ENCODE data around the gene TMEFF2. TPM values are rescaled to one million over a fixed set of nuclear protein-coding genes. Genes with fewer than 3 reads are reported as not detected.

TMEFF2 gene
- total and polyA plus RNA-seq, 2 of the 8 experiments (the other 6 are each of a cell fraction or from before 2014, with no cell fraction given): 0.91 to 3.7 TPM

DNA sequence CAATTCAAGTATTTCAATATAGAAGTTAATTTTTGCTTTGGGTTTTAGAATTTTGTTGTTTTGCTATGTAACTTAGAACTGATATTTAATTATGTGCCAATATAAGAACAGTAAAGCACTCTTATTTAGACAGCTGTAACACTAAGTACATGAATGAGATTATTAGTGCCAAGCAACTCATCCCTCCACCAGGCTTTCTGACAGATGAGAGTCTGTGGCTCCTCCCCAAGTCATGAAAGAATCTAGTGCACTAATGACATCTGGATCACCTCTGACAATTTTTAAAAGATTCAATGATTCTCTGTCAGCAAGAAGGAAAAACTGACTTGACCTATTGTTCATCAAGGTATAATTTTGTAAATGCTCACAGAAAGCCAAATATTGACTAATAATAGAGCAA lies 67.8 kb downstream of the TMEFF2 start:
- H4K8ac ChIP-seq (ENCODE audit: extremely low read depth, insufficient read depth, low read length): no peak overlapping the region
- no peak overlapping the region for H4K5ac ChIP-seq (ENCODE audit: insufficient read length, low read depth, low read length)
- POLR2A ChIA-PET (ENCODE audit: partially characterized antibody): no interaction called here
- no peak overlapping the region for H3K27ac ChIP-seq (ENCODE audit: low read depth, low read length)
- no peak overlapping the region for H3K4ac ChIP-seq (replicated peaks; ENCODE audit: insufficient read length, low read depth, low read length)
- H2BK120ac ChIP-seq (replicated peaks; ENCODE audit: low read depth, low read length): no peak overlapping the region
- peaks cover 0 to 4% (median 0%) of the 10 kb centered on the region in 4 experiments; a peak in 1 of 7 replicates for H3K4me1 ChIP-seq (replicated peaks in 1 of 4; ENCODE audit: control insufficient read depth in 3 of 4, insufficient read depth in 4 of 4, low read length in 3 of 4)
- H3K9me3 ChIP-seq (ENCODE audit: insufficient read depth in 2 of 2, low read depth in 1 of 2, low read length in 1 of 2): no peaks in the 10 kb centered on the region
- no peak overlapping the region for H3K9ac ChIP-seq (replicated peaks in 1 of 4; ENCODE audit: extremely low read depth in 1 of 4, low read depth in 3 of 4, low read length in 3 of 4)
- H3K79me2 ChIP-seq (ENCODE audit: control insufficient read depth in 1 of 2, insufficient read depth in 2 of 2, low read length in 2 of 2): no peaks in the 10 kb centered on the region
- H3K4me3 ChIP-seq (ENCODE audit: extremely low read depth in 1 of 4, insufficient read depth in 2 of 4, low read depth in 3 of 4, low read length in 4 of 4): no peak overlapping the region
- no peak overlapping the region for H3K14ac ChIP-seq (ENCODE audit: insufficient read length)
- no peaks in the 10 kb centered on the region for H4K20me1 ChIP-seq (replicated peaks in 1 of 2; ENCODE audit: control insufficient read depth in 1 of 2, insufficient read depth in 2 of 2, low read length in 2 of 2)
- H2BK5ac ChIP-seq (ENCODE audit: low read depth, low read length): no peak overlapping the region
- no peak overlapping the region for H3K4me2 ChIP-seq (ENCODE audit: insufficient read depth in 1 of 2, low read depth in 2 of 2, low read length in 2 of 2)
- CTCF ChIA-PET (ENCODE audit: partially characterized antibody): interaction anchor here (1.1 kb wide), 1 partner anchor 16 kb away, joined by 3 read pairs; no protein-coding TSS in a partner anchor
- H3K56ac ChIP-seq (replicated peaks; ENCODE audit: insufficient read length, low read depth, low read length): no peak overlapping the region
- H3K23me2 ChIP-seq (ENCODE audit: low read depth, low read length): no peaks in the 10 kb centered on the region
- no peaks in the 10 kb centered on the region for H3K27me3 ChIP-seq (replicated peaks in 1 of 4; ENCODE audit: control insufficient read depth in 3 of 4, extremely low read depth in 1 of 4, insufficient read depth in 3 of 4, low read length in 3 of 4)
- no peaks in the 10 kb centered on the region for H3K79me1 ChIP-seq (ENCODE audit: low read depth, low read length)
- no peak overlapping the region for H3K23ac ChIP-seq (ENCODE audit: insufficient read length)
- H2AFZ ChIP-seq (ENCODE audit: low read length): no peak overlapping the region
- FAIRE-seq (no peak), DNase-seq (ENCODE audit: low read depth in 1 of 2, low spot score in 2 of 2) (no peak)
- H3K18ac ChIP-seq (ENCODE audit: extremely low read depth, low read length): no peak overlapping the region
- no peak overlapping the region for H2BK15ac ChIP-seq (ENCODE audit: low read length)
- no peak overlapping the region for H4K91ac ChIP-seq (replicated peaks; ENCODE audit: insufficient read length, low read length)
- H2BK20ac ChIP-seq (ENCODE audit: low read length): no peak overlapping the region
- no peak overlapping the region for H2AK5ac ChIP-seq (ENCODE audit: low read depth, low read length)
- H2BK12ac ChIP-seq (ENCODE audit: low read depth, low read length): no peak overlapping the region
- H3K36me3 ChIP-seq (ENCODE audit: control insufficient read depth in 2 of 4, insufficient read depth in 4 of 4, low read length in 3 of 4): no peaks in the 10 kb centered on the region; a peak in 1 of 8 replicates
- TF ChIP-seq SP2 (IDR thresholded peaks at IDR 0.05; ENCODE audit: low read length) (no peak), SP4 (IDR thresholded peaks at IDR 0.05; ENCODE audit: low read length) (no peak), ZNF274 (IDR thresholded peaks at IDR 0.05; ENCODE audit: borderline replicate concordance, extremely low read depth, low read length) (no peak), EP300 (IDR thresholded peaks at IDR 0.05; ENCODE audit: borderline replicate concordance in 1 of 2, low read depth in 2 of 2, low read length in 2 of 2) (no peak), RXRA (IDR thresholded peaks at IDR 0.05; ENCODE audit: insufficient read depth, low read depth, low read length) (no peak), NRF1 (IDR thresholded peaks at IDR 0.05; ENCODE audit: low read depth, low read length) (no peak), CREB1 (IDR thresholded peaks at IDR 0.05) (no peak), CBX5 (IDR thresholded peaks at IDR 0.05; ENCODE audit: low read depth, low read length) (no peak), CHD2 (IDR thresholded peaks at IDR 0.05; ENCODE audit: low read length) (no peak), GABPA (IDR thresholded peaks at IDR 0.05; ENCODE audit: borderline replicate concordance, insufficient read depth, low read length) (no peak)
- TF ChIP-seq, protein P1, sequence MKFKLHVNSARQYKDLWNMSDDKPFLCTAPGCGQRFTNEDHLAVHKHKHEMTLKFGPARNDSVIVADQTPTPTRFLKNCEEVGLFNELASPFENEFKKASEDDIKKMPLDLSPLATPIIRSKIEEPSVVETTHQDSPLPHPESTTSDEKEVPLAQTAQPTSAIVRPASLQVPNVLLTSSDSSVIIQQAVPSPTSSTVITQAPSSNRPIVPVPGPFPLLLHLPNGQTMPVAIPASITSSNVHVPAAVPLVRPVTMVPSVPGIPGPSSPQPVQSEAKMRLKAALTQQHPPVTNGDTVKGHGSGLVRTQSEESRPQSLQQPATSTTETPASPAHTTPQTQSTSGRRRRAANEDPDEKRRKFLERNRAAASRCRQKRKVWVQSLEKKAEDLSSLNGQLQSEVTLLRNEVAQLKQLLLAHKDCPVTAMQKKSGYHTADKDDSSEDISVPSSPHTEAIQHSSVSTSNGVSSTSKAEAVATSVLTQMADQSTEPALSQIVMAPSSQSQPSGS (IDR thresholded peaks at IDR 0.05; ENCODE audit: low read length): no peak

All from H1 (cell line).